Stimulated activated CD4-positive, alpha-beta T cell treated with anti-CD3 and anti-CD28 coated beads, Interleukin-12 subunit alpha, Interleukin-12 subunit beta, amount 100 ng/mL, for 4 hours (primary cell): ENCODE measurements around the gene PSPH.
"Not testable (repeated sequence)": the region's sequence is repeated elsewhere in the genome, so short reads cannot be mapped to it uniquely, and the experiment has no call there.

Experiments
- DNase-seq: peaks from one replicate; pipeline ENCODE4 v3.0.0-alpha.2; 2020

Gene PSPH

DNA sequence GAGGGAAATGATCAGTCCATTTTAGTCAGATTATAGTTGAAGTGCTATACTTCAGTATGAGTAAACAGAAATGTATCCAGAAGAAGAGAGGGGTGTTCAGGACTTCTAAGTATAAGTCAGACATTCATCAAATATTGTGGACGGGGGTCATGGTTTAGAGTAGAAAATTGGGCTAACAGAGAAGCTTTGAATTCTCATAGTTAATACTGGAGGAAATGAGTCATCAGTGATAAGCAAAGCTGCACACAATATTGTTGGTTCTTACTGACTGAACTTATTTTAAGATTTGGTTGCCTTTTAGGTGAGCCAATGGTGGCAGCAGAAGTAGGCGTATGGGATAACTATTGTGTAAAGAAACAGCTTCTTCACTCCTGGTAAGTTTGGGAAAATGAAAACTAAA lies 11.1 kb upstream of the PSPH start:
- no peak for DNase-seq

DNA sequence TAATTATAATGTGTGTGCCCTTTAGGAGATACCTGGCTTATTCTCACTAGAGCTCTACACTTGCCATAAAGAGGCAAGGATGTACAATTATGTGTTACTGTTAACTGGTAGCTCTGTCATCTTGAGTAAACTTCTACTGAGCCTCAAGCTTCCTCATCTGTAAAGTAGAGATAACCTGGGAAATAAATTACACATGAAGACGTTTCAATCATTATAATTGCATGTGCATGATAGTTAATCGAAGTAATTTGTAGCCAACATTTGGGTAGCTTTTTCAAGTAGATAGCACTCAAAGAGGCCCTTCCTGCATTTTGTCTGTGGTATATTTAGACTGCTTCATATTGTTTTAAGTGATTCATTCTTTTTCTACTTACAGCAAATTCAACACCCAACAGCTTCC lies 2.7 kb upstream of the PSPH start:
- DNase-seq: no peak

DNA sequence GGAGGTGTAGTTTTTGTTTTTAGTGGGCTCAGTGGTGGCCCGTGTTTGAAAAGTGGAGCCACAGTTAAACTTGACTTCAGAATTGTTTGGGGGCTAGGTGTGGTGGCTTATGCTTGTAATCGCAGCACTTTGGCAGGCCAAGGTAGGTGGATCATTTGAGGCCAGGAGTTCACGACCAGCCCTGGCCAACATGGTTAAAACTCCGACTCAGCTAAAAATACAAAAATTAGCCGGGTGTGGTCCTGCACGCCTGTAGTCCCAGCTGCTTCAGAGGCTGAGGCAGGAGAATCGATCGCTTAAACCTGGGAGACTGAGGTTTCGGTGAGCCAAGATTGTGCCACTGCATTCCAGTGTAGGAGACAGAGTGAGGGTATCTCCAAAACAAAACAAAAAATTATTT lies 2.1 kb upstream of the PSPH start:
- no peak for DNase-seq

DNA sequence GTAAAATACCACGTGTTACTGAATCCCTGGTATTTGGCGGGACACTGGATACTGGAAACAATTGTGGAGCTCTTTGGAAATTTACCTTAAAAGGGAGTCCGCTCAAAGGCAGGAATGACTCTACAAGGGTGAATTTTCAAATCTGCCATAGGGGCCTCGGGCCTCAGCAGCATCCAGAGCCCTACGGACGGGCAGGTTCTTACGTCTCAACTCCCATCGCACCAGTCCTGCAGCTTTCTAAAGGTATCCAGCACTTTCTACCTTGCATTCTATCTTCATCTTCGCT lies 248 bp downstream of the PSPH start:
- no peak for DNase-seq

DNA sequence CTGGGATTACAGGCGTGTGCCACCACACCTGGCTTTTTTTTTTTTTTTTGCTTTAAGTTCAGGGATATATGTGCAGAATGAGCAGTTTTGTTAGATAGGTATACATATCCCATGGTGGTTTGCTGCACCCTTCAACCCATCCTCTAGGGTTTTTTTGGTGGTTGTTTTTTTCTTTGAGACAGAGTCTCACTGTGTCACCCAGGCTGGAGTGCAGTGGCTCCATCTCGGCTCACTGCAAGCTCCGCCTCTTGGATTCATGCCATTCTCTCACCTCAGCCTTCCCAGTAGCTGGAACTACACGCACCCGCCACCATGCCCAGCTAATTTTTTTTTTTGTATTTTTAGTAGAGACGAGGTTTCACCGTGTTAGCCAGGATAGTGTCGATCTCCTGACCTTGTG lies 2.5 kb downstream of the PSPH start:
- DNase-seq: not testable (repeated sequence)

DNA sequence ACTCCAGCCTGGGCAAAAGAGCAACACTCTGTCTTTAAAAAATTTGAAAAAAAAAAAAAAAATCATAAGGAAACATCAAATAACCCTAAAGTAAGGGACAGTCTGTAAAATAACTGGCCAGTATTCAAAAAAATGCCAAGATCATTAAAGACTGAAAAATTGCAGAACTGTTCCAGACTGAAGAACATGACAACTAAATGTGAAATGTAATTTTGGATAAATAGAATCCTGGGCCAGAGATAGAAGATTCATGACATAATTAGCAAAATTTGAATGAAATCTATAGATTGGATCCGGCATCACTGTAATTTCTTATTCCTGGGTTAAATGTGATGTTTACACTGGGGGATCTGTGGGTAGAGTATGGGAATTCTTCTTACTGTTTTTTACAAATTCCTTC lies 3.0 kb downstream of the PSPH start:
- DNase-seq: no peak

DNA sequence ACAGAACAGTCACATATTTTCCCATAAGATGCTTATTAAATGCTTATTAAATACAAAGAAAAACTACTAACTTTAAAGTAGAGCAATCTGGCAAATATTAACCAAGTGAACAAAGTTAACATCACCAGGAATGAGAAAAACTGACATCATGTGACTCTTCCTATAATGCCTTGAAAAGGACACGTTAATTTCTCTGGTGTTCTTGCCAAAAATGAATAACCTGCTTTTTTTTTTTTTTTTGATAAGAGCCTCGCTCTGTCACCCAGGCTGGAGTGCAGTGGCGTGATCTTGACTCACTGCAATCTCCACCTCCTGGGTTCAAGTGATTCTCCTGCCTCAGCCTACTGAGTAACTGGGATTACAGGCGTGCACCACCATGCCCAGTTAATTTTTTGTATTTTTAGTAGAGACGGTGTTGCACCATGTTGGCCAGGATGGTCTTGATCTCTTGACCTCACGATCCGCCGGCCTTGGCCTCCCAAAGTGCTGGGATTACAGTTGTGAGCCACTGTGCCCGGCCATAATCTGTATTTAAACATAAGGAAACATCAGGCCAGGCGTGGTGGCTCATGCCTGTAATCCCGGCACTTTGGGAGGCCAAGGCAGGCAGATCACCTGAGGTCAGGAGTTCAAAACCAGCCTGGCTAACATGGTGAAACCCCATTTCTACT lies 3.7 kb downstream of the PSPH start:
- DNase-seq: not testable (repeated sequence)

DNA sequence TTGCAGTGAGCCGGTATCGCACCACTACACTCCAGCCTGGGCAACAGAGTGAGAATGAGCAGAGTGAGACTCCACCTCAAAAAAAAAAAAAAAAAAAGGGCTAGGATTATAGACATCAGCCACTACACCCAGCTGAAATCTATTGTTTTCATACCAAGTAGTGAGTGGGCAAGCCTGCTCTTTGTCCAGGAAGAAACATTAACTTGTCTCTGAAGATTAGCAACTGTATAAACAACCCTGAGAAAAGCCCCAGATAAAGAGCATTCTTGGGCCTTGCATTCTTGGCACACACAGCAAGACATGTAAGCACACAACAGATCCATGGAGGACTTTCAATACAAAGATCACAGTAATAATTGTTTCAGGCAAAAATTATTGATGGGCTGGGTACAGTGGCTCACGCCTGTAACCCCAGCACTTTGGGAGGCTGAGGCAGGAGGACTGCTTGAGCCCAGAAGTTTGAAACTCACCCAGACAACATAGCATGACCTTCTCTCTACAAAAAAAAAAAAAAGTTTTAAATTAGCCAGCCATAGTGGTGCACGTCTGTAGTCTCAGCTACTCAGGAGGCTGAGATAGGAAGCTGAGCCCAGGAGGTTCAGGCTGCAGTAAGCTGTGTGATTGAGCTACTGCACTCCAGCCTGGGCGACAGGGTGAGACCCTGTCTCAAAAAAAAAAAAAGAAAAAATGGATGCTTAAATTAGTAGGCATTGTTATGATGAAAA lies 4.4 kb downstream of the PSPH start:
- DNase-seq: no peak

DNA sequence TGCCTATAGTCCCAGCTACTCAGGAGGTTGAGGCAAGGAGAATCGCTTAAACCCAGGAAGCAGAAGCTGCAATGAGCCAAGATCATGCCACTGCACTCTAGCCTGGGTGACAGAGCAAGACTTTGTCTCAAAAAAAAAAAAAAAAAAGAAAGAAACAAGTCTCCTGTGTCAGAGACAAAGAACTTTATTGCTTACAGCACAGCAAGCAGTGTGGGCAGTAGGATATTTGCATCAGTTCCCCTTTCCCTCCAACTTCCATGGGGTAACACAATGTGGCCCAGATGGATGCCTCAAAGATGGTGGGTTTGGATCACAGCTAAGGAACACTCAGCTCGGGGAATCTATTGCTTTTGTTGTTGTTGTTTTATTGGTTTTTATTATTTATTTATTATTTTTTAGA lies 5.5 kb downstream of the PSPH start:
- not testable (repeated sequence) for DNase-seq

- DNase-seq: no peak
These were observed 10.5 kb downstream of the PSPH start for GRCh38 chr7:56040730-56041129.

GRCh38 chr7:56033671-56034432 lies 17.4 kb downstream of the PSPH start:
- DNase-seq: peak; percentile 63

- not testable (repeated sequence) for DNase-seq
These were observed 18.7 kb downstream of the PSPH start for GRCh38 chr7:56032578-56032977.

DNA sequence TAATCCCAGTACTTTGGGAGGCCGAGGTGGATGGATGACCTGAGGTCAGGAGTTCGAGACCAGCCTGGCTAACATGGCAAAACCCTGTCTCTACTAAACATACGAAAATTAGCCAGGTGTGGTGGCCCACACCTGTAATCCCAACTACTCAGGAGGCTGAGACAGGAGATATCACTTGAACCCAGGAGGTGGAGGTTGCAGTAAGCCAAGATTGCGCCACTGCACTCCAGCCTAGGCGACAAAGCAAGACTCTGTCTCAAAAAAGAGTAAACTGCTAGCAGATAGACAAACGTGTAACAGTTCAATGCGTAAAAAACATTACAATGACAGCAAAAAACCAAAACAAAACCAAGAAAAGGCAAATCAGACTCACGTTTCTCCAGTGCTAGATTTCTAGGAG lies 19.7 kb downstream of the PSPH start:
- not testable (repeated sequence) for DNase-seq

GRCh38 chr7:56030340-56030739 lies 20.9 kb downstream of the PSPH start:
- no peak for DNase-seq

- no peak for DNase-seq
These were observed 22.2 kb downstream of the PSPH start for GRCh38 chr7:56028942-56029630.

GRCh38 chr7:56026538-56026937 lies 24.7 kb downstream of the PSPH start:
- no peak for DNase-seq

DNA sequence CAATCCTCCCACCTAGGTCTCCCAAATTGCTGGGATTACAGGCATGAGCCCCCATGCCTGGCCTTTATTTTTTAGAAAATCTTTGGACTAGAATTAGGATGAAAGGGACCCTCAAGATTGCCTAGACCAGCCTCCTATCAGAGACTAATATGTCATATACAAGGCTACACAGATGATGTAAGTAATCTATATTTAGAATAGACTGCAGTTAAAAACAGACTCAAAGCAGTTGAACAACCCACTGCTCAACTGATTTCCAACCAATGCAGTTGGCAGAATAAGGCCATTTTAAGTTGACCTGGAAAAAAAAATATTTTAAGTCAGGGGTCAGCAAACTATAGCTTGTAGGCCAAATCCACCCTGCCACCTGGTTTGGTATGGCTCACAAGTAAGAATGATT lies 27.7 kb downstream of the PSPH start:
- no peak for DNase-seq

DNA sequence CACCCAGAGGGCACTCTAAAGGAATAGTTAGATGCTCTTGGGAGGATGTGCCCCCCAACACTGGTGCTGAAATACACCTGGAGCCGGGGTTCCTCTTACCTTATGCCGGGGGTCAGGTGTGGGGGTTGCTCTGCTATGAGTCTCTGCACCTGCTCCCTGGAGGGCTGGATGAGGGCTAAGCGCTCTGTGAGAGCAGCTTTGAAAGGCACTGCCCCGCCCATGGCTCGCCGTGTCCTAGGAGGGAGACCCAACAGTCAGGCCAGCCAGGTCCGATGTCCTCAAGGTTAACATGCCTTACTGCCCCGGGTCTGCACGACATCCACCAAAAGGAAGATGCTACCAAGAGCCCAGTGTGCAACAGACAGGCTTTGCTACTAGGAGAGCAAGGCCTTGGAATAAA lies 31.7 kb downstream of the PSPH start:
- no peak for DNase-seq

DNA sequence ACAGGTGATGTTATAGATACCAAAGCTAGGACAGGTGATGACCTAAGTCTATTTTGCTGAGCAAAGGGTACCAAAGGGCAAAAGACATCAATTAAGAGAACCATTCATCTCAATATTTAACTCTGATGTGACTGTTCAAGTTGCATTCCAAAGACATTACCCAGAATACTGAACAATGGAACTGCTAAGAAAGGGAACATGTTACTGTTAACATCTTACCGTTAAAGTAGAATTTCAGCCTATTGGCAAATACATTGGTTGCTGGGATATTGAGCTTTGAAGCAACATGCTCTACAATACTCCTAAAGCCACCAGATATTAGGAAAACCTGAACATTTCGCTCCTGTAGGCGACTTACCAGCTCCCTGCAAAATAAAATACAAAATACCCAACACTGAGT lies 34.2 kb downstream of the PSPH start:
- not testable (repeated sequence) for DNase-seq

- DNase-seq: no peak
These were observed 41.5 kb downstream of the PSPH start for GRCh38 chr7:56009695-56010094.

DNA sequence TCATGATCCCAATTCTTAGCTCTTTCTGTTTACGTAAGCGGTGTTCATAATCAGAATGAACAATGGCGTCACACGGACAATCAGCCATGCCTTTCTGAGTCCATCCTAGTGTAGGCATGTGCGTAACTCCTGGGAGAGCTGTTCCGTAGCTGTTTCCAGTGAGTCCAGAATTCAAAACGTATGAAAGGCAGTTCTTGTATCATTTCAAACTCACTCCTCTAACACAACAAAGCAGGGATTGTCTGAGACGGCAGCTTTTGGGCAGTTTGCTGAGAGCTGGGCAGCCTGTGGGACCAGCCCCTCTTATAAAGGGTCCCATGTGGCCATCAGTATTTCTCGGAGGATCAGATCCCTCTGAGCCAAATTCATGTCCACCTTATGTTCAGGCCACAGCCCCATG lies 43.4 kb downstream of the PSPH start:
- DNase-seq: no peak

DNA sequence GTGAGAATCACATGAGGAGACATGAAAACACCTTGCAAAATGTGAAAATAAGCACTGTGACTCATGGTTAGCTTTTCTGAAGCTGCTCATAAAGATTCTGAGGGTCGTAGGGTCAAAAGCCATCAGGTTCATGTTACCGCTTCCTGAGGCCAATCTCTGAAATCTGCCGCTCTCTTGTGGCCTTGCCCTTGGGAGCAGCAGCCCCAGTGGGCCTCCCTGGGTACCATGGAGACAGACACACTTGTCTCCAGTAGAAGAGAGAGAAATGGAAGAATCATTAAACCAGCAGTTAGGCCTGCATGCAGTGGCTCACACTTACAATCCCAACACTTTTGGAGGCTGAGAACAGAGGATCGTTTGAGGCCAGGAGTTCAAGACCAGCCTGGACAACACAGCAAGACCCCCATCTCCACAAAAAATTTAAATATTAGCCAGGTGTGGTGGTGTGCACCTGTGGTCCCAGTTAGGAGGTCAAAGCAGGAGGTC lies 44.0 kb downstream of the PSPH start:
- no peak for DNase-seq

DNA sequence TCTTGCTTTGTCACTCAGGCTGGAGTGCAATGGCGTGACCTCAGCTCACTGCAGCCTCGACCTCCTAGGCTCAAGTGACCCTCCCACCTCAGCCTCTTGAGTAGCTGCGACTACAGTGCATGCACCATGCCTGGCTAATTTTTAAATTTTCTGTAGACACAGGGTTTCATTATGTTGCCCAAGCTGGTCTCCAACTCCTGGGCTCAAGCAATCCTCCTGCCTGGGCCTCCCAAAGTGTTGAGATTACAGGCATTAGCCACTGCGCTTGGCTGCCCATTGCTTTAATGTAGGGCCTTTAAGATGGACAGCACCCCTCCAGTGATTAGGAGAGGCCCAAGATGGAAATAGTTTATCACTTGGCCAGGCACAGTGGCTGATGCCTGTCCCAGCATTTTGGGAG lies 47.5 kb downstream of the PSPH start:
- no peak for DNase-seq
